Cerebellar nuclear complex (tissue), 1 donor: ENCODE results near the gene TUNAR.

Experiments used
- DNase-seq, 2 experiments: peaks; one replicate each; lab custom pipeline; 2025; lab: John Stamatoyannopoulos, UW

Gene TUNAR

GRCh38 chr14:95872777-95873176 is 3.9 kb upstream of the TUNAR start:
- no peak for DNase-seq

DNA sequence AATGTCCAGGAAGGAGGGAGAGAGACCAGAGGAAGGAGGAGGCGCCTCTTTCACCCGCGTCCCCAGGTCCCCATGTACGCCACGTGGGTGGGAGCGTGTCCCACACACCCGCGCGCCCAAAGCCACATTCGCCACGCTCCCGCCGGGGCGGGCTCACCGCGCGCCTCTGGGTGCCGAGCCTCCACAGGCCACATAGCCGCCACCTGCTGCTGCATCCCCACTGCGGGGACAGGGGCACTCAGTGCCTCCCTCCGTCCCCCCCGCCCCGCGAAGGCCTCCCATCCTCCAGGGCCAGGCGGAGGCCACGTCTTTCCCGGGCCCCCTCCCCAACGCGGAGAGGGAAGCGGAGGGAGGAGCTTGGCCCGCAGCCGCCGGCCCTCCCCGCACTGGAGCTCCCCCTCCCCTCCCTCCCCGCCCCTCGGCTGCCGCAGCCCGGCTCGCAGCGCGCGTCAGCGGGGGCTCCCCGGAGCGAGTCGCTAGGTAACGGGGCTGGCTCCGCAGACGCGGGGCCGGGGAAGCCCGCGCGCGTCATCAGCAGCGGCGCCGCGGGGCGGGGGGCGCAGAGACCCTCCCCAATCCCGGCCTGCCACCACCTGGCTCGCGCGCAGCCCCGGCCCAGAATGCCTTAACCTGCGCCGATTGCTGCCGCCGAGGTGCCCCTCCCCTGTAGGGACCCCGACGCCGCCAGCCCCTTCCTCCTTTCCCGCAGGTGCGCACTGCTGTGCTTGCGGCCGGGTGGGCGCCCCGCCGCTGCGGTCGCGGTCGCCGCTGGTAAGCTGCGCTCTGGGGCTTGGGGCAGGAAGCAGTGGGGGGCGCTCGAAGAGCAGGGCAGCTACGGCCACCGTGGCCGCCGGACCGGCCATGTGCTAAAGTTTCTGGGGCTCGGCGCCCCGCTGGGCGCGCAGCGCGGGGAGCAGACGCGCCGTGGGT is 536 bp upstream of the TUNAR start:
- no peak for DNase-seq

DNA sequence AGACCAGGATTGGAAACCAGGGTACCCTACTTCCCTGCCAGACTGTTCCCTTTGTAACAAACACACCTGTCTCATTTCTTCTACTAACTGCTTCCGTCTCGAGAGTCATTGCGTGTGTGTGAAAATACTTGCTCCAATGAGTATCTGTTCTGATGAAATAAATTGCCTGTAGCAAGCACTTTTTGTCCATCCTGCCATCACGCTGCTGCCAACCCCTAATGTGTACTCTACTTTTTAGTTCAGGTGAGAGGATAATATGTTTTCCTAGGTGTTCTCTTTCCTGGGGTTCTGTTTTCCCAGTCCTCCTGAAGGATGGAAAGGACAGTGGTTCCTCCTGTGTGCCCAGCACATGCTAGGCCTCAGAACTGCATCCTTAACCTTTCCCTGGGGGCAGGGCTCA is 1.0 kb downstream of the TUNAR start:
- no peak for DNase-seq

DNA sequence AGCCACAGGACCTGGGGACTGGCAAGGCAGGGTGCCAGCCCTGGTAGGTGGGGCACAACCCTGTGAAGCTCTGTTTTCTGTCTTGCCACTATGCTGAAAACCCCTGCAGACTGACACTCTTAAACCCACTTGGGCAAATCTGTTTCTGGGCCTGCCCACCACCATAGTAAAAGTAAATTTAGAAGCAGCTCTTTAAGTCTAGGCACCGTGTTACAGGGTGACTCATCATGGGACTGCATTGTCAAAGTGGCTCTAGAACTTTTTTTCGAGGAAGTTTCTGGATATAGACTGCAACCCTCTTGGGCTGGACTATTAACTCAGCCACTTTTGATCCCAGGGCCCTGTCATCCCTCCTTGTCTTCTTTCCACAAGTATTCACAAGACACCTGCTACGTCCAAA is 7.7 kb downstream of the TUNAR start:
- no peak for DNase-seq

DNA sequence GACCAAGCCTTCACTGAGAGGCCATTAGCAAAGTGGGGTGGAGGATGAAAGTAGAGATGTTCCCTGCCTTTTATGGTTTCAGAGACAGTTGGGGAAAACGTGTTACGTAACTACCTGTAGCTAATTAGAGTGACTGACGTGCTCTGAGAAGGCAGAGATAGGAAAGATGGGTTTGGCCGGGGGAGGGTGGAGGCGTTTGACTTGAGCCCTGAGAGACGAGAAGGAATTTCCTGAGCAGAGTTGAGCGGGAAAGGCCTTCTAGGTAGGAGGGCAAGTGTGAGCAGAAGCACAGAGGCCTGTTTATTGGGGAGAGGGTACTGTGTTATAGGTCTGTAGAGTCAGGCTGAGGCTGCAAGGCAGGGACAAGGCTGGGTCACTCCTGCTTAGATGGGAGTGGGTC is 8.6 kb downstream of the TUNAR start:
- DNase-seq, result no peak

- DNase-seq, result peak in 1 of 2 experiments; percentile 20
Measured at GRCh38 chr14:95885866-95886265, 9.2 kb downstream of the TUNAR start.

- no peak for DNase-seq
Measured at GRCh38 chr14:95886366-95887056, 9.9 kb downstream of the TUNAR start.

DNA sequence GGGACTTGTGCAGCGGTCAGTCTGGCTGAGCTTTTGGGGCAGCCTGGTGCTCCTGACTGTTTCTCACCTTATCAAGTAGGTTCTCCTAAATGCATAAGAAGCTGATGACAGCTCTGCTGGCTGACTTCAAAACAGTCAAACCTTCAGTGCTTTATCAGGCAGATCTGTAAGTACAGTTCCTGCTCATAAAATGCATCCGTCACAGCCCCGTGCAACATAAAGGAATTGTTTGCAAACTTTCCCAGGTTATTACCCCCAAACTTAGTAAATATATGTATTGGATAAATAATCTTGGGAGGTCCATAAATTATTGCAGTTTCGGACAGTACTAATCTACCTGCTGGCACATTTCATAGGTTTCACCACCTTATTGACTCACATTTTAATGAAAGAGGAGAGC is 10.7 kb downstream of the TUNAR start:
- DNase-seq, result no peak

DNA sequence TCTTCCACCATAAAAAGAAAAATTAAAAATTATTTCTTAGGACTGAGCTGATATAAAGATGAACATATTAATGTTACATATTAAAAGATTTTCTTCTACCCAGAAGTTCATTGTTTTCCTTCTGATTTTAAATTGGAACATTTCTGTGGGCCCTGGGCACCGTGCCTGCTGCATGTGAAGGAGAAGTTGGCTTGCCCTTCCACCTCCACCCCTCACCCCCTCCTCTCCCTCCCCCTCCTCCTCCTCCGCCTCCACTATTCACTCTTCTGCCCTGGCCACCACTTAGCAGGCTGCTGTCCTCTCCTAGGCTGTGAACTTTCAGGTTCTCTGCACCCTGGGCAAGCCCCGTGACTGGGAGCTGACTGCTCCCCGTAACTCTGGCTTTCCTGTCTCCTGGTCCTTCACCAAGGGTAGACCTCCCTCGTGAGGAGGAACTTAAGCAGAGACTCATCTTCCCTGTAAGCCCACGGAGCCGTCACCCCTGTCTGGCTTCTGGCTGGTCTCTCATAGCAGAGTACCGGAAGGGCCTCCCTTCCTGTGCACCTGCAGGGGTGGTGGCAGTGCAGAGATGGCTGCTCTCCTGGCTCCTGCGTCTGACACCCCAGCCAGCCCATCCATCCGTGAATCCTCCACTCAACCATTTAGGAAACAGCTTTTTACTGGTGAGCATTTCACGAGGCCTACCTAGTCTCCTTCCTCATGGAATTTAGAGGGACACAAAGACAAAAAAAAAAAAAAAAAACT is 12.8 kb downstream of the TUNAR start:
- DNase-seq, result no peak

GRCh38 chr14:95891742-95892141 is 15.1 kb downstream of the TUNAR start:
- DNase-seq, result no peak

DNA sequence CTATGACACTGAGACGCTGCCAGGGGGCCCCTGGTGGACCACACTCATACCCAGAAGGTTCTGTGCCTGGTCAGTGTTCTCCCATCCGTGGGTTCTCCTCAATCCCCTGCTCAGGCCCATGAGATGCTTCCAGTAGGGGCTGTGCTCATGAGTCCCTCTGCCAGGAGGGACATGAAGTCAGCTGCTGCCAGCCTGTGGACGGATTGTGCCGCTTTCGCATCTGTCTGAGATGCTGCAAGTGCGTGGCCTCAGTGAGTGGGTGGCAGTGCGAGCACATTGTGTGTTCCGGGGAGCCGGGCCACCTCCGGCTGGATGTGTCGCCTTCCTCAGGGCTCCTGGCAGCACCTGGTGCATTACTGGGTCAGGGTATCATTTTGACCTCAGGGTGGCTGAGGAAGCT is 15.5 kb downstream of the TUNAR start:
- no peak for DNase-seq

DNA sequence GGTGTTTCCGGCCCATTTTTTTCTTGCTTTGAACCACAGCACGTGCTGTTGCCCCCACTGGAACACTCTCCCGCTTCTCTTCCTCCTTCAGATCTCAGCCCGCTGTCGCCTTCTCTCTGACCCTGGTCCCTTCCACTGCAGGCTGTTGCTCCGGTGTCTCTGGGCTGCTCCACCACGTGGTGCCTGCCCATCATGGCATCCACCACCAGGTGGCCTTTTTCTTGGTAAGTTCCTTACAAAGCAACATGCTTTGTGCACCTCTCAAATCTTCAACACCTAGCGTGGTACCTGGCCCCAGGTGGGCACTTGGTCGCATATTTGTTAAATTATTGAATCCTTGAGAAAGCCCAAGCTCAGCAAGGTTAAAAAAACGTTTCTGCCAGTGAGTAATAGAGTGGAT is 19.1 kb downstream of the TUNAR start:
- no peak for DNase-seq

- DNase-seq, result no peak
Measured at GRCh38 chr14:95896498-95897135, 20.0 kb downstream of the TUNAR start.

- no peak for DNase-seq
Measured at GRCh38 chr14:95897280-95897679, 20.6 kb downstream of the TUNAR start.

DNA sequence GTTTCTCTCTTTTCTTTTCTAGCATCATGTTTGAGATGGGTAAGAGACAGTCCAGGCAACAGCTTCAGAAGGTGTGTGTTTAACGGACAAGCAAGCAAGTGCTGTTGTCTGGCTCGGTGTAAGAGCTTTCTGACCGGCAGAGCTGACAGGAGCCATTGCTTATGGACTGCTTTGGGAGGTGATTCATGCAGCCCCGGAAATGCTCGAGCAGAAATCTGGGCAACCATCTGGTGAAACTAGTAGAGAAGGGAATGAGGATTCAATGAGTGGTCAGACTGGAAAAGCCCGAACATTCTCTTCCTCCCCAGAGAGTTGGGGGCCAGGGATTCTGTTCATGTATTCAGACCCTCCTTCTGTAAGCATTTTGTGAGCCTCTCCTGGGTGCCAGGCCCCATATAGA is 24.4 kb downstream of the TUNAR start:
- no peak for DNase-seq

GRCh38 chr14:95902273-95902826 is 25.7 kb downstream of the TUNAR start:
- DNase-seq, result no peak

DNA sequence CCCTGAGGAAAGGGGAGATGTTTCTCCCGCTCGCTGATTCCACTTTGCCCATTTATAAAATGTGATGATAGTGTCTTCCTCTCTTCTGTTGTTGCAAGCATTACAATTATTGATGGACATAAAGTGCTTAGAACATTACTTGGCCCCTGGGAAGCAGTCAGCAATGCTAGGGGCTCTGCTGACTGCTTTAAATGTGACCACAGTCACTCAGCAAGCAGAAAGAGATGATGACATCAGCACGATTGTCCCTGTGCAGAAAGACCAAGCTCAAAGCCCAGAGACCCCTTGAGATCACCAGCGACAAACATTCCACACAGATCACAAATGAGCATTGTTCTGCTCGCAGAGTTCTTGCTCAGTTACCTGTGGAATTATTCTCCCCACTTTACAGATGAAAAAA is 26.5 kb downstream of the TUNAR start:
- no peak for DNase-seq

GRCh38 chr14:95903616-95904107 is 27.0 kb downstream of the TUNAR start:
- no peak for DNase-seq

GRCh38 chr14:95906591-95906990 is 30.0 kb downstream of the TUNAR start:
- no peak for DNase-seq

- DNase-seq, result no peak
Measured at GRCh38 chr14:95910628-95911027, 34.0 kb downstream of the TUNAR start.

DNA sequence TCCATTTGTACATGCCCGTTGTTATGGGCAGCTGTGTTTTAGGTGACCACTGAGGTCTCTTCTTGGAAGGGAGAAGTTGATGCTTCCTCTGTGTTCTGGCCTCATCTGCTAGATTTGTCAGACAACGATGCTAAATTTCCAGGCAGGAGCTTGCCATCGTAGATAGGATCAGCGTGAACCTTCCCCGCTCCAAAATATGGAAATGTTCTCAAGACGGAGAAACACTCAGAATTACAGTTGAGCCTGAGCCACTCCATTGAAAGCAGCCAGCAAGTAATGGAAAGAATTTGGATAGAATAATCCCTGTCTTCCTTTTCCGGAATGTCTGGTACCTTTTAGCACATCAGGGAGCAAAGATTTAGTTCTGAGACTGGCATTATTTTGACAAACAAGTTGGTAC is 34.8 kb downstream of the TUNAR start:
- no peak for DNase-seq

DNA sequence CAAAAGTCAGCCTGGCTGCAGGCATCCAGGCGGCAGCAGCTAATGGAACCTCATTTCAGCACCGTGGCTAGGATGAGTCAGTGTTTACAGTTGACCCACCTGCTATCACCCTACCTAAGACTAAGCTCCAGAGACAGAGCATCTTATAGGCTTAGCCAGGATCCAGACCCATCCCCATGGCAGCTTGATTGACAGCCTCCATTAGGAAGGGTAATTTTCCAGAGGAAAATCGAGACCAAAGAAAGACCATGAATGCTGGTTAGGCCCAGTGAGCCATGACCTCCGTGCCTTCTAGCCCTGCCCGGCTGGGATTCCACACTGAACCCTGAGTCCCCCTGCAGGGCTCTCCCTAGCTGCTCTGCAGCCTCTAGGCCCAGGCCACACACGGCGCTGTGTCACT is 38.7 kb downstream of the TUNAR start:
- no peak for DNase-seq
